Measurements from ENCODE around the gene RMDN2. TPM values are rescaled to one million over a fixed set of nuclear protein-coding genes. Genes with fewer than 3 reads are reported as not detected.

Gene RMDN2
- polyA plus RNA-seq, 4 donors = 5.1 to 26.0 (median 8.4) TPM

DNA sequence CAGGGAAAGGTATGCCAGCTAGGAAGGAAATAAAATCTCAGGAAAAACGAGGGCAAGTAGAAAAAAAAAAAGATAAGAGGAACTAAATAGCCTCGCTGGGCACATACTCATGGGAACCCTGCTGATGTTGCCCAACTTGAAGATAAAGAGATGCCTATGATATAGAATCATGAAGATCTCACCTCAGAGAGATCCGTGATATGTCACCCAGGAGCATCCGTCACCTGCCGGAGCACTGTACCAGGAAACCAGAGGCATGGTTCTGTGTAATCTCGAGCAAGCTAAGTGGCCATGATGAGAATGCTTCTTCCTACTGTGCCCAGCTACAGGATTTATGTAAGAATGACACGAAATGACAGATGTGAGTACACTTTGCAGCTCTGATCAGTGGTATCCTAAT, 110.9 kb downstream of the RMDN2 start:
- DNase-seq = no peak
- Histone ChIP-seq H3K27ac (ENCODE audit: low read depth in 1 of 3, low read length in 2 of 3) (no peak overlapping the region), H3K36me3 (ENCODE audit: control insufficient read depth in 3 of 3, insufficient read depth in 2 of 3, low read depth in 1 of 3, low read length in 3 of 3) (no peaks in the 10 kb centered on the region), H3K9me3 (ENCODE audit: control insufficient read depth in 2 of 2, insufficient read depth in 1 of 2, low read depth in 1 of 2, low read length in 1 of 2) (no peaks in the 10 kb centered on the region), H3K27me3 (ENCODE audit: control insufficient read depth in 3 of 3, insufficient read depth in 3 of 3, low read length in 3 of 3) (peaks cover 0 to 11% (median 3%) of the 10 kb centered on the region in 3 donors), H3K4me3 (ENCODE audit: low read depth in 1 of 3, low read length in 3 of 3) (no peak overlapping the region), H3K4me1 (ENCODE audit: control insufficient read depth in 3 of 3, insufficient read depth in 2 of 3, low read depth in 1 of 3, low read length in 2 of 3) (no peaks in the 10 kb centered on the region)
- 81 to 86% (median 82%) methylated on average over 7 of the region's 7 CpGs for WGBS, 3 donors
- FAIRE-seq = no peak

DNA sequence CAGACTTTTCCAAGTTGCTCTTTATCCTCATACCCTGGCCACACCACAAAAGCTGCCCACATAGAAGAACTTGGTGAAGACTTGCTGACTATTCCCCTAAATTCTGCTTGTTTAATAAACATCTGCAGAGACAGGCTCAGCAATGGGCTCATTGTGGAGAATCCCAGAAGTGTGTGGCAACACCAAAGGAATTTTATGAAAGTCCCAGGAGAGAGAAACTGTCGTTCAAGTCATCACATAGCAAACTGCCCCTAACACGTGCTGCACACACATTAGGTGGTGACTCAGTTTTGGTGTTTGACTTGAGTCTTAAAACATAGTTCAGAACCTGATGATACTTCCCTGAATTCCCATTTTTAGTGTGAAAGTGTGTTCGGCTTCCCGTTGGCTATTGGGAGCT, 112.2 kb downstream of the RMDN2 start:
- WGBS, 3 donors = 72 to 90% (median 83%) methylated on average over 4 of the region's 4 CpGs
- Histone ChIP-seq H3K4me3 (ENCODE audit: low read depth in 1 of 3, low read length in 3 of 3) (no peak overlapping the region), H3K9me3 (ENCODE audit: control insufficient read depth in 2 of 2, insufficient read depth in 1 of 2, low read depth in 1 of 2, low read length in 1 of 2) (no peaks in the 10 kb centered on the region), H3K4me1 (ENCODE audit: control insufficient read depth in 3 of 3, insufficient read depth in 2 of 3, low read depth in 1 of 3, low read length in 2 of 3) (no peaks in the 10 kb centered on the region), H3K27me3 (ENCODE audit: control insufficient read depth in 3 of 3, insufficient read depth in 3 of 3, low read length in 3 of 3) (peaks cover 0 to 11% (median 4%) of the 10 kb centered on the region in 3 donors), H3K27ac (ENCODE audit: low read depth in 1 of 3, low read length in 2 of 3) (no peak overlapping the region), H3K36me3 (ENCODE audit: control insufficient read depth in 3 of 3, insufficient read depth in 2 of 3, low read depth in 1 of 3, low read length in 3 of 3) (no peaks in the 10 kb centered on the region)
- no peak for FAIRE-seq
- no peak for DNase-seq

DNA sequence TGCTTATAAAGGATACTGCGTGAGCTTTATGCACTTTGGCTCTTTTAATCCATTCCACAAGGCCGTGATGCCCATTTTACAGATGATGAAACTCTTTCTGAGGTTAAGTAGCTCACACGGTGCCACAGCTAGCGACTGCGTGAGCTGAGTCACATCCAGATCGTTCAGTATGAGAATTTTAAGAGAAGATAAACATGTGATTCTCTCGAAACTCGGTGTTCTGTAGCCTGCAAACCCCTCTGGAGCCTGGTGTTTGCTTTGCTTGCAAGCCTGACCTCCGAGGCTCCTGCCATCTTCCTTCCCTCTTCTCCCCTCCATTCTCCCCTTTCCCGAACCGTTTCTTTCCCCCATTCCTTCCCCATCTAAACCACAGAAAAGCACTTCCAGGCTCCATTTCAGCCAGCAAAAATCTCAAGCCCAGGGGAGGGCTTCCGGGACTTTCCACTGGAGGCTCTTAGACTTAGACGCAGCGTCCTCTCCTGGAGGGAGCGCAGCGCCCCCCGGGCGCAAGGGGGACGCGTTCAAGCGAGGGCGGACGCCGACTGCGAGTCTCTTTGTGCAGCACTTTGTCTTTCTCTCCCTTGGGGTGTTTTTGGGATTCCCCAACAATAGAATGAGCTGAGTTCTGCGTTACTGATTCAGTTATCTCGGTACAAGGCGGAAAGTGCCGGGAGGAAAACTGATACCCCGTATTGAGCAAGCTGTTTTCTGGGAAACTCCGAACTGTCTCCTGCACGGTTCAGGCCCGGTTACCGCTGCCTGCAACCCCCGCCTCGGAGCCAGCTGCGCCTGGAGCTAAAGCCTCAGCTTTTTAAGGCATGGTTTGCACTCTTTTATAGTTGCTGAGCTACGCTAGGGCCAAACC, 112.9 kb downstream of the RMDN2 start:
- no peak for FAIRE-seq
- H3K9me3 ChIP-seq (ENCODE audit: control insufficient read depth in 2 of 2, insufficient read depth in 1 of 2, low read depth in 1 of 2, low read length in 1 of 2) = no peaks in the 10 kb centered on the region
- H3K4me1 ChIP-seq (ENCODE audit: control insufficient read depth in 3 of 3, insufficient read depth in 2 of 3, low read depth in 1 of 3, low read length in 2 of 3) = no peaks in the 10 kb centered on the region
- H3K4me3 ChIP-seq (ENCODE audit: low read depth in 1 of 3, low read length in 3 of 3) = peak overlapping the region in 1 of 3 donors; percentile 7
- H3K27me3 ChIP-seq (ENCODE audit: control insufficient read depth in 3 of 3, insufficient read depth in 3 of 3, low read length in 3 of 3) = peaks cover 0 to 11% (median 4%) of the 10 kb centered on the region in 3 donors
- no peaks in the 10 kb centered on the region for H3K36me3 ChIP-seq (ENCODE audit: control insufficient read depth in 3 of 3, insufficient read depth in 2 of 3, low read depth in 1 of 3, low read length in 3 of 3)
- DNase-seq = peak in 1 of 2 donors; percentile 45
- no peak overlapping the region for H3K27ac ChIP-seq (ENCODE audit: low read depth in 1 of 3, low read length in 2 of 3)
- 17 to 41% (median 36%) methylated on average over 38 of the region's 38 CpGs for WGBS, 3 donors

DNA sequence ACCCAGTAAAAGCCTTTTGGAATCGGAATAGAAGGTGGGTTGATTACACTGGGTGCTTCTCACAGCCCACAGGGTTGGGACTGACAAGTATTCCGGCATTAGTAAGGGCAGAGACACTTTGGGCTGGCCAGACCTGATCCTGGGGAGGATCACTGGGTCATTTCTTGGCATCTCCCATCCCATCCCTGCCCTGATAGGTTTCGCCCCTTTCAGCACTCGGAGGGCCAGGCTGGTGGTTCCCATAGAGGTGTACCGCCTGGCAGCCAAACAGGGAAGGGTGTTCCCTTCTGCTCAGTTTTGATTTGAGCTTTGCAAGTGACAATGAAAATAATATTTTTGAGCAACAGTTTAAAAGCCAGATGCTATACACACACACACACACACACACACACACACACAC, 113.6 kb downstream of the RMDN2 start:
- no peak for FAIRE-seq

DNA sequence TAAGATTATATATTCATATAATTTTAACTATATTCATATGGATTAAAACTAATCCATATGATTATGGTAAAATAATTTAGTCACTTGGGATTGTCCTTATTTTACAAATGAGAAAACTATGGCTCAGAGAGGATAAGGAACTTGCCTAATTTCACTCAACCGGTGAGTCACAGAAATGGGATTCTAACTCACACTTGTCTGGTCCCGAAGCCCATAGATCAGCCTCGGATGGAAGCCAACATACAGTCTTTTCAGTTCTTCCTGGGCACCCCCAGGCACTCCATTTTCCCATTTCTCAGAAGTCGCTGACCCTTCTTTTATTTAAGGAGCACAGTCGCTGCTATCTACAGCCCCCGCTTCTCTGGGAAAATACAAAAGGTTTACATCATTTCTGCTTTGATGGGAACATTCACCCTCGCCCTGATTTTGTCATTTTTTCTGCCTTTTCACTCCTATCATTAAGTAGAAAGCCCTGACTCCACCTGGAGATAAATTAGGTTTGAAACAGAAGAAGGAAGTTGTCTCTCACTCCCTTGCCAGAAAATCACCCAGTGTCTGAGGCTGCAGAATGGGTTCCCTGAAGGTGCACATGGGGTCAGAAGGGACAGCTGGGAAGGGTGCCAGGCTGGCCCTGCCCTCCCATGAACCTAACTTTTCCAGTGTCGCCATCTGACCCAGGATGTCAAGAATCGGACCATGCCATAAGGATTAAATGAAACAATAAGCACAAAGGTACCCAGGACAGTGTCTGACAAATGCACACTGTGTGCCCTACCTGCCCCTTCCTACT, 114.2 kb downstream of the RMDN2 start:
- H3K4me3 ChIP-seq (ENCODE audit: low read depth in 1 of 3, low read length in 3 of 3) = no peak overlapping the region
- H3K4me1 ChIP-seq (ENCODE audit: control insufficient read depth in 3 of 3, insufficient read depth in 2 of 3, low read depth in 1 of 3, low read length in 2 of 3) = no peaks in the 10 kb centered on the region
- WGBS, 3 donors = 79 to 84% (median 82%) methylated on average over 9 of the region's 9 CpGs
- no peak for FAIRE-seq
- no peaks in the 10 kb centered on the region for H3K36me3 ChIP-seq (ENCODE audit: control insufficient read depth in 3 of 3, insufficient read depth in 2 of 3, low read depth in 1 of 3, low read length in 3 of 3)
- no peak for DNase-seq
- H3K9me3 ChIP-seq (ENCODE audit: control insufficient read depth in 2 of 2, insufficient read depth in 1 of 2, low read depth in 1 of 2, low read length in 1 of 2) = no peaks in the 10 kb centered on the region
- H3K27me3 ChIP-seq (ENCODE audit: control insufficient read depth in 3 of 3, insufficient read depth in 3 of 3, low read length in 3 of 3) = peaks cover 0 to 11% (median 4%) of the 10 kb centered on the region in 3 donors
- H3K27ac ChIP-seq (ENCODE audit: low read depth in 1 of 3, low read length in 2 of 3) = no peak overlapping the region

More for the DNA sequence above, 113.6 kb downstream of the RMDN2 start:
- Histone ChIP-seq H3K36me3 (ENCODE audit: control insufficient read depth in 3 of 3, insufficient read depth in 2 of 3, low read depth in 1 of 3, low read length in 3 of 3) (no peaks in the 10 kb centered on the region), H3K4me3 (ENCODE audit: low read depth in 1 of 3, low read length in 3 of 3) (no peak overlapping the region), H3K27ac (ENCODE audit: low read depth in 1 of 3, low read length in 2 of 3) (no peak overlapping the region), H3K4me1 (ENCODE audit: control insufficient read depth in 3 of 3, insufficient read depth in 2 of 3, low read depth in 1 of 3, low read length in 2 of 3) (no peaks in the 10 kb centered on the region), H3K27me3 (ENCODE audit: control insufficient read depth in 3 of 3, insufficient read depth in 3 of 3, low read length in 3 of 3) (peaks cover 0 to 11% (median 4%) of the 10 kb centered on the region in 3 donors), H3K9me3 (ENCODE audit: control insufficient read depth in 2 of 2, insufficient read depth in 1 of 2, low read depth in 1 of 2, low read length in 1 of 2) (no peaks in the 10 kb centered on the region)
- peak in 1 of 2 donors; percentile 3 for DNase-seq
- 78 to 85% (median 82%) methylated on average over 5 of the region's 5 CpGs for WGBS, 3 donors

DNA sequence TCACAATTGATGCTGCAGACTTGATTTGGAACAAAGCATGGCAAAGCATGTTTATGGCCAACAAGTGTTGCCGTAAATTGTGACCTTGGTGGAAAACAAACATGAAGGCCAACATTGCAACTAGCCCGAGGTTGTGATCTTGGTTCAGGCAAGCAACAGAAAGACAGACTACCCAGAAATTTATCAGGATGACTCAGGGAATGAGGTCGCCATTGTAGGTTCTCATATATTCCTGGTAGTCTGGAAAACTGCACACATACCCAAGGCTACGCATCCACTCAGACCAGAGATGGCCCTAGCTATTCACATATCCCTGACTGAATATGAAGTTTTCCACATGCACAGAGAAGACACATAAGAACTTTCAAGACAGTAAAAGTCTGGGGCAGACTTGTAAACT, 120.7 kb downstream of the RMDN2 start:
- DNase-seq (no peak), FAIRE-seq (no peak)
- Histone ChIP-seq H3K4me1 (ENCODE audit: control insufficient read depth in 3 of 3, insufficient read depth in 2 of 3, low read depth in 1 of 3, low read length in 2 of 3) (no peaks in the 10 kb centered on the region), H3K9me3 (ENCODE audit: control insufficient read depth in 2 of 2, insufficient read depth in 1 of 2, low read depth in 1 of 2, low read length in 1 of 2) (no peaks in the 10 kb centered on the region), H3K4me3 (ENCODE audit: low read depth in 1 of 3, low read length in 3 of 3) (no peak overlapping the region), H3K36me3 (ENCODE audit: control insufficient read depth in 3 of 3, insufficient read depth in 2 of 3, low read depth in 1 of 3, low read length in 3 of 3) (no peaks in the 10 kb centered on the region), H3K27ac (ENCODE audit: low read depth in 1 of 3, low read length in 2 of 3) (no peak overlapping the region), H3K27me3 (ENCODE audit: control insufficient read depth in 3 of 3, insufficient read depth in 3 of 3, low read length in 3 of 3) (peaks cover 0 to 1% (median 0%) of the 10 kb centered on the region in 3 donors)
- WGBS, 3 donors = 79 to 89% (median 80%) methylated on average over 4 of the region's 4 CpGs

DNA sequence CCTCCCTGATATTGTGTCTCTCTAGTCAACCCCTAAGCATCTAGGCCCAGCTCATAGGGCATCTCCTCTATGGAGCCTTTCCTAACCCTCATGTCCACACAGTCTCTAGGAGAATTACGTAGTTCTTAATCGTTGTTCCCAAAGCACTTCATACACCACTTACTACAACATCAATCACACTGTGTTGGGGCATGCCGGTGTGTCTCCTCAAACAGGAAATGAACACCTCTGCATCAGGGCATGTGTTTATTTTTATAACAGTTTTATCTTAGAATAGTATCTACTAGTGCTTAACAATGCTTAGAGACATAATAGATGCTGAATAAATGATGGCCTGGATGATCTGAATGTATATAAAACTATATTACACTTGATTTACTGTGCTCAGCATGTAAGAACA, 131.1 kb downstream of the RMDN2 start:
- no peaks in the 10 kb centered on the region for H3K9me3 ChIP-seq (ENCODE audit: control insufficient read depth in 2 of 2, insufficient read depth in 1 of 2, low read depth in 1 of 2, low read length in 1 of 2)
- no peak for DNase-seq
- no peak overlapping the region for H3K4me3 ChIP-seq (ENCODE audit: low read depth in 1 of 3, low read length in 3 of 3)
- no peaks in the 10 kb centered on the region for H3K4me1 ChIP-seq (ENCODE audit: control insufficient read depth in 3 of 3, insufficient read depth in 2 of 3, low read depth in 1 of 3, low read length in 2 of 3)
- no peak for FAIRE-seq
- no peaks in the 10 kb centered on the region for H3K36me3 ChIP-seq (ENCODE audit: control insufficient read depth in 3 of 3, insufficient read depth in 2 of 3, low read depth in 1 of 3, low read length in 3 of 3)
- no peak overlapping the region for H3K27ac ChIP-seq (ENCODE audit: low read depth in 1 of 3, low read length in 2 of 3)
- no peaks in the 10 kb centered on the region for H3K27me3 ChIP-seq (ENCODE audit: control insufficient read depth in 3 of 3, insufficient read depth in 3 of 3, low read length in 3 of 3)
- WGBS, 3 donors = 59 to 81% (median 78%) methylated on average over 3 of the region's 3 CpGs

DNA sequence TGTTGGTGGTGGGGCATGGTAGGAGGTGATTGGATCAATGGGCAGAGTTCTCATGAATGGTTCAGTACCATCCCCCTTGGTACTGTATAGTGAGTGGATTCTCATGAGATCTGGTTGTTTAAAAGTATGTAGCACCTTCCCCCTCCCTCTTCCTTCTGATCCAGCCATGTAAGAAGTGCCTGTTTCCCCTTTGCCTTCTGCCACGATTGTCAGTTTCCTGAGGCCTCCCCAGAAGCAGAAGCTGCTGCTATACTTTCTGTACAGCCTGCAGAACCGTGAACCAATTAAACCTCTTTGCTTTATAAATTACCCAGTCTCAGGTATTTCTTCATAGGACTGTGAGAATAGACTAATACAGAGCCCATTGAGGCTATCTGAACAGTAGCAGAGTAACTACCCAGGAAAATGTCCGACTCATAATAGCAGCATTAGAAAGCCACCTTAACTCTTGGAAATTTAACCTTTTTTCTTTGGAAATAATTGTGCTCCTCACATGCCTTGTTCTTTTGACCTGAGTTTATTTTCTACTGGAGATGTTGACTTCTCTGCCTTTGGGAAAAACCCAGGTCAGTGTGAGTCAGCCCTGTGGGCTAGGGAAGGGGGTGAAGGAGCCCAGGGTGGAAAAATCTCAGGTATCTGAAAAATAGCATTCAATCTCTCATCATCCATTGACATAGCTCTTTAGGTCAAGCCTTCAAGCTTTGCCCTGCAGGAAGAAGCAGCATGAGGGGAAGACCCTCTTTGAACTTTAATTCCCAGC, 132.7 kb downstream of the RMDN2 start:
- FAIRE-seq (no peak), DNase-seq (no peak)
- Histone ChIP-seq H3K27me3 (ENCODE audit: control insufficient read depth in 3 of 3, insufficient read depth in 3 of 3, low read length in 3 of 3) (no peaks in the 10 kb centered on the region), H3K4me1 (ENCODE audit: control insufficient read depth in 3 of 3, insufficient read depth in 2 of 3, low read depth in 1 of 3, low read length in 2 of 3) (no peaks in the 10 kb centered on the region), H3K4me3 (ENCODE audit: low read depth in 1 of 3, low read length in 3 of 3) (no peak overlapping the region), H3K9me3 (ENCODE audit: control insufficient read depth in 2 of 2, insufficient read depth in 1 of 2, low read depth in 1 of 2, low read length in 1 of 2) (no peaks in the 10 kb centered on the region), H3K27ac (ENCODE audit: low read depth in 1 of 3, low read length in 2 of 3) (no peak overlapping the region), H3K36me3 (ENCODE audit: control insufficient read depth in 3 of 3, insufficient read depth in 2 of 3, low read depth in 1 of 3, low read length in 3 of 3) (no peaks in the 10 kb centered on the region)
- 65 to 84% (median 68%) methylated on average over 3 of the region's 3 CpGs for WGBS, 3 donors

Measured in small intestine (tissue), 7 donors.